GM21786 (cell line): ENCODE data around the gene OPN1MW2.
"Not testable (repeated sequence)": the region's sequence is repeated elsewhere in the genome, so short reads cannot be mapped to it uniquely, and the experiment has no call there.

Experiments used
- ATAC-seq: cut with Tn5 transposase; IDR thresholded peaks from one replicate; pipeline ENCODE4 v1.9.1; 2021; ENCODE audit not compliant: unreplicated experiment

Gene OPN1MW2

DNA sequence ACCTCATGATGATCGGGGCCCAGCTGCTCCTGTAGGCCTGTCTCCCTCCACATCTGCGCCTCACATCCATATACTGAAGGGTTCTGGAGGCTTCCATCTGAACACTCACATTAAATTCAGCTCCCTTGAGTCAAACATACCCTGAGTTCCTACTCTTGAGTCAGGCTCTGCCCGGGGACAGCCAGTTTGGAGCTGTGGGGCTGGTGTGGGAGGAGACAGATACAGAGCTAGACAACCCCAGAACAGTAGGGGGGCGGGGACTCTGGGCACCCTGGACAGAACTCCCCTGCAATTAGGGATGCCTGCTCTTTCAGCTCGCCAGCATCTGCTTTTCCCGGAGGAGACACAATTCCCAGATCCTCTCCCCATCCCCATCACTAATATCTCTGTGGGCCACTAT is 43.5 kb downstream of the OPN1MW2 start:
- ATAC-seq: not testable (repeated sequence)

DNA sequence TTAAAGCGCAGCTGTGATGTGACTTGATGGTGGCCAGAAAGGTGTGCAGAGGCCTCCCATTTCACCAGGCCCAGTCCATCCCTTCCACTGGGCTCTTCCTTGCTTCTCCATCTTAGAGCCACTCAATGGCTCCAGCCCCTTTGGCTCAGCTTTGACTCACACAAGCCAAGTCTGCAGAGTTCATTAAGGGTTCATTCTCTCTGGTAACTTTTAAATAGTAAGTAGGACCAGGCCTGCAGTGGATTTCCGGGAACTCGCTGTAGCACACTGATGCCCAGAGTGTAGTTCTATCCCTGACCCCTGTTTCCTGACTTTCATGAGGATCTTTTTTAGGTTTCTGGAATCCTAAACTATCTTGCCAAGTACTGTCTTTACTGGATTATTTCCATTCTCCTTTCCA is 49.7 kb downstream of the OPN1MW2 start:
- ATAC-seq: not testable (repeated sequence)
